ENCODE results near the gene AP2A2. TPM values are rescaled to one million over a fixed set of nuclear protein-coding genes. Genes with fewer than 3 reads are reported as not detected.

AP2A2 gene
- total RNA-seq, 1 donor from 2014 or later, result 91.4 TPM

- Histone ChIP-seq H3K27me3 (ENCODE audit: control insufficient read depth, insufficient read depth, low read length) (no peaks in the 10 kb centered on the region), H3K4me3 (ENCODE audit: low read depth, low read length) (no peak overlapping the region), H3K36me3 (ENCODE audit: control insufficient read depth, insufficient read depth, low read length) (no peaks in the 10 kb centered on the region)
- TF ChIP-seq CTCF (IDR thresholded peaks at IDR 0.05; ENCODE audit: insufficient read depth, low read length, poor library complexity, severe bottlenecking), result no peak
- no peak for DNase-seq (ENCODE audit: low read depth)
Measured at GRCh38 chr11:933936-934335, 8.3 kb downstream of the AP2A2 start.

- TF ChIP-seq CTCF (IDR thresholded peaks at IDR 0.05; ENCODE audit: insufficient read depth, low read length, poor library complexity, severe bottlenecking), result no peak
- Histone ChIP-seq H3K27me3 (ENCODE audit: control insufficient read depth, insufficient read depth, low read length) (no peaks in the 10 kb centered on the region), H3K4me3 (ENCODE audit: low read depth, low read length) (no peak overlapping the region), H3K36me3 (ENCODE audit: control insufficient read depth, insufficient read depth, low read length) (no peaks in the 10 kb centered on the region)
- DNase-seq (ENCODE audit: low read depth), result no peak
Measured at GRCh38 chr11:934527-934926, 8.9 kb downstream of the AP2A2 start.

GRCh38 chr11:936199-936598 lies 10.5 kb downstream of the AP2A2 start:
- TF ChIP-seq CTCF (IDR thresholded peaks at IDR 0.05; ENCODE audit: insufficient read depth, low read length, poor library complexity, severe bottlenecking), result no peak
- no peak for DNase-seq (ENCODE audit: low read depth)

GRCh38 chr11:937841-938261 lies 12.2 kb downstream of the AP2A2 start:
- no peak for DNase-seq (ENCODE audit: low read depth)
- H3K4me3 ChIP-seq (ENCODE audit: low read depth, low read length), result no peak overlapping the region
- H3K27me3 ChIP-seq (ENCODE audit: control insufficient read depth, insufficient read depth, low read length), result no peaks in the 10 kb centered on the region
- H3K36me3 ChIP-seq (ENCODE audit: control insufficient read depth, insufficient read depth, low read length), result no peaks in the 10 kb centered on the region
- TF ChIP-seq CTCF (IDR thresholded peaks at IDR 0.05; ENCODE audit: insufficient read depth, low read length, poor library complexity, severe bottlenecking), result no peak

More at GRCh38 chr11:936199-936598, 10.5 kb downstream of the AP2A2 start:
- Histone ChIP-seq H3K27me3 (ENCODE audit: control insufficient read depth, insufficient read depth, low read length) (no peaks in the 10 kb centered on the region), H3K36me3 (ENCODE audit: control insufficient read depth, insufficient read depth, low read length) (no peaks in the 10 kb centered on the region), H3K4me3 (ENCODE audit: low read depth, low read length) (no peak overlapping the region)

- no peak for DNase-seq (ENCODE audit: low read depth)
- H3K36me3 ChIP-seq (ENCODE audit: control insufficient read depth, insufficient read depth, low read length), result peaks cover 1% of the 10 kb centered on the region
- no peak for TF ChIP-seq CTCF (IDR thresholded peaks at IDR 0.05; ENCODE audit: insufficient read depth, low read length, poor library complexity, severe bottlenecking)
Measured at GRCh38 chr11:940496-941135, 14.9 kb downstream of the AP2A2 start.

GRCh38 chr11:942823-943222 lies 17.2 kb downstream of the AP2A2 start:
- Histone ChIP-seq H3K4me3 (ENCODE audit: low read depth, low read length) (no peak overlapping the region), H3K36me3 (ENCODE audit: control insufficient read depth, insufficient read depth, low read length) (peaks cover 1% of the 10 kb centered on the region), H3K27me3 (ENCODE audit: control insufficient read depth, insufficient read depth, low read length) (no peaks in the 10 kb centered on the region)
- no peak for DNase-seq (ENCODE audit: low read depth)
- no peak for TF ChIP-seq CTCF (IDR thresholded peaks at IDR 0.05; ENCODE audit: insufficient read depth, low read length, poor library complexity, severe bottlenecking)

More at GRCh38 chr11:940496-941135, 14.9 kb downstream of the AP2A2 start:
- no peaks in the 10 kb centered on the region for H3K27me3 ChIP-seq (ENCODE audit: control insufficient read depth, insufficient read depth, low read length)
- no peak overlapping the region for H3K4me3 ChIP-seq (ENCODE audit: low read depth, low read length)
